GM12864 (cell line): ENCODE data around the gene TRIM29.

Source experiments
- DNase-seq: peaks from one replicate; pipeline ENCODE4 v3.0.0-alpha.2; 2011; ENCODE audit warnings: low read depth
- H3K4me3 ChIP-seq: 2 replicates; pipeline ENCODE4 v1.5.1; 2011; ENCODE audit warnings: mild to moderate bottlenecking, low read depth, low read length, control low read depth
- CTCF ChIP-seq: IDR thresholded peaks from 2 replicates; pipeline ENCODE4 v1.5.1; 2011; ENCODE audit warnings: low read depth, mild to moderate bottlenecking, moderate library complexity, low read length, control low read depth, inconsistent platforms; ENCODE audit errors: missing control alignments

TRIM29 gene

DNA sequence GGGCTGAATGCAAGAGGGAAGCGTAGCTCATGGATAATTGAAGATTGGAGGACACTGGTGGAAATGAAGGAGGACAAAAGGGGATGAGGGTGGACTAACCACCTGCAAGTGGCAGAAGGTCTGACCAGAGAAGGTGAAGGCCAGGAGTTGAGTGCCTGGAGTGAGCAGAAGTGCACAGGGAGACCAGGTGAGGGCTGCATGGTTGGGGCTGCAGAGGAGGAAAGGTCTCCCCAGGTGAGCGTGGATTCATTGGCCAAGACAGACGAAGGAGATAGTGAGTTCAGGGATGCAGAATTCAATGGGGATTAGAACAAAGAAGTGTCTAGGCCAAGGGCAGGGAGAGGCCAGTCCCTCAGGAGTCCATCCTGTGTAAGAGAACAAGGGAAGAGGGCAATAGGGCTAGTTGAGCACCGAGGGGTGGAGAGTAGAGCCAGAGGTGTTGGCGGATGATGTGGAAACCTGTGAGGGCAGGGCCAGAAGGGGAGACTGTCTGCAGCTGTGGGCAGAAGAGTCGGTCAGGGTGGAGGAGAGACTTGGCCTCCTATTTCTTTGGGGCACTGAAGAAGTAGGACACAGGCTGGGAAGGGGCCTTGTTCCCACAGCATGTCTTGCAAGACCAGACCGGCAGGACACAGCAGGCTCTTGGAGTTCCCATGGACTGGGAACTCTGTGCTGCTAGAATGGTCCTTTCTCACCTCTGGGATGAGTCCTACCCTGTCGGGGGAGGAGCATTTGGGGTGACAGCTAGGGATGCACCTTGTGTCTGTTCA, 6.7 kb downstream of the TRIM29 start:
- H3K4me3 ChIP-seq: no peak overlapping the region
- TF ChIP-seq CTCF: no peak
- DNase-seq: no peak

- TF ChIP-seq CTCF: no peak
- H3K4me3 ChIP-seq: no peak overlapping the region
- no peak for DNase-seq
Measured at GRCh38 chr11:120130176-120130980, 7.5 kb downstream of the TRIM29 start.

DNA sequence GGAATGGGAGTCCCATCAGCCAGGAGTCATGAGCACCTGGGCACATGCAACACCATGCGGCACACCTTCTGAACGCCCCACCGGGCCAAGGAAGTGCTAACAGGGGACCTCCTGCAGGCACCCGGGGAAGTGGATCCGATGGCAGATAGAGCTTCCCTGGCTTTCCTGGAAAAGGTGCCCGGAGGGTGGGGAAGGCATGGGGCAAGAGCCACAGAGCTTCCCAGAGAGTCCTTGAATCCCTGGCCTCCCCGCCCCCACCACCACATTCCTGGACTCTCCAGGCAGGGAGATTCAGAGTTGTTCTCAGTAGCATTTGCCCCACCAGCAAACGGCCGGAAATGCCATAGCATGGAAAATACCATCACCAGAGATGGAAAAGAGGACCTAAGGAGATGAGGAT, 8.3 kb downstream of the TRIM29 start:
- no peak overlapping the region for H3K4me3 ChIP-seq
- no peak for DNase-seq
- TF ChIP-seq CTCF: no peak

DNA sequence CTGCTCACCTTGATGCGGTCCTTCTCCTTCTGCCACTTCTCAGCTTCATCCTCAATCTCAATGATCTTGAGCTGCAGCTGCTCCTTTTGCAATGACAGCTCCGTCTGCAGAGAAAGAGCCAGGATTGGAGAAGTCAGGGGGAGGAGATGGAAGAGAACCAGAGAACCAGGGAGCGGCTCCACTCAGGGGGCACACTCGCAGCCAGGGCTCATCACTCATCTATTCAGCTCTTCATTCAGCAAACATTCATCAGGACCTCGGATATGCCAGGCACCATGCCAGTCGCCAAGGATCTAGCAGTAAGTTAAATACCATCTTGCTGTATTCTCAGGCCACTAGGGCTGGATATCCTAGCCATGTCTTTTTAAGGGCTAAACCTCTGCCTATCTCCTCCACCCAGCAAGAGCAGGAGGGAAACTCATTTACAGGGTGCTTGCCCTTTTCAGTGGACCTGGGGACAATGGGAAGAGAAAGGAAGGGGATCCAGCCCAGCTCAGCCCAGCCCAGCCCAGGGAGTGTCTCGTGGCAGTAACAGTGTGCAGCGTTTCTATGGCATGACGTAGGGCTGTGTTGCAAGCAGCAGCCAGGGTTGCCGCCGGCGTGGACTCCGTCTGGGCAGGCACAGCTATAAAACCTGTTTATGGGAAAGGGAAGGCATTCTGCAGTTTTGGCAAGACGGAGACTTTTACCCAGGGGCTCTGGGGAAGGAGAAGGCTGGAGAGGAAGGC, 9.4 kb downstream of the TRIM29 start:
- no peak for TF ChIP-seq CTCF
- no peak for DNase-seq
- H3K4me3 ChIP-seq: no peak overlapping the region

DNA sequence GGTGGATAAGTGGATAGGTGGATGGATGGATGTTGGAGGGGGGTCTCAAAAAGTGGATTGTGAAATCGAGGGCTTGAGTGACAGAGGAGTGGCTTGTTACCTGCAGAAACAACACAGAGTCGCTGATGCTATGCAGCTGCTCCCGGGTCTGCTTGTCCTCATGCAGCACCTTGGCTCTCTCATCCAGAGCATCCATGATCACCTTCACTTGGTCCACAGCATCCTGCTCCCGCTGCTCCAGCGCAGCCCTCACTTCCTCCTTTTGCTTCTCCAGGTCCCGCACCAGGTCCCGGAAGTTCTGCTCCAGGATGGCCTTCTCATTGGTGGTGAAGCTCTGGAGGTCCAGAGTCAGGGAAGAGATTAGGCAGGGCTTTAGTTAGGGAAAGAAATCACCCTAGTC, 10.7 kb downstream of the TRIM29 start:
- no peak for DNase-seq
- no peak overlapping the region for H3K4me3 ChIP-seq
- no peak for TF ChIP-seq CTCF

- no peak overlapping the region for H3K4me3 ChIP-seq
- no peak for TF ChIP-seq CTCF
- no peak for DNase-seq
Measured at GRCh38 chr11:120126620-120127019, 11.3 kb downstream of the TRIM29 start.
